ENCODE results near the gene C1orf21.

The C1orf21 gene

DNA sequence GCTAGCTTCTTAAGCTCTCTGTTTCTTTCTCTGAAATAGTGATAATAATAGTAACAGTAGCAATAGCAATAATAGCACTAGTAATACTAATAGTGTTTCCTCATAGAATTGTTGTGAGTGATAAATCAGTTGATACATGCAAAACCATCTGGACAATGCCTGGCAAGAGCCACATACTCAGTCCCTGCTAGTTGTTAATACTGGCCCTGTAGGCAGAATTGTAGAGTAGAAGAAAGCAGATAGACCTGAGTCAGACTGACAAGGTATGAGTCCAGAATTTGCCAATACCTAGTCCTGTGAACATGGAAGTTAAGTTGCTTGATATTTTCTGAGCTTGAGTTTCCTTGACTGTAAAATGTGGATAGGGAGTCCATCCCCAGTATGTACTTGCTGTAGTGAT lies 171.9 kb downstream of the C1orf21 start:
- H3K27ac ChIP-seq (ENCODE audit: low read depth, low read length): no peak overlapping the region

DNA sequence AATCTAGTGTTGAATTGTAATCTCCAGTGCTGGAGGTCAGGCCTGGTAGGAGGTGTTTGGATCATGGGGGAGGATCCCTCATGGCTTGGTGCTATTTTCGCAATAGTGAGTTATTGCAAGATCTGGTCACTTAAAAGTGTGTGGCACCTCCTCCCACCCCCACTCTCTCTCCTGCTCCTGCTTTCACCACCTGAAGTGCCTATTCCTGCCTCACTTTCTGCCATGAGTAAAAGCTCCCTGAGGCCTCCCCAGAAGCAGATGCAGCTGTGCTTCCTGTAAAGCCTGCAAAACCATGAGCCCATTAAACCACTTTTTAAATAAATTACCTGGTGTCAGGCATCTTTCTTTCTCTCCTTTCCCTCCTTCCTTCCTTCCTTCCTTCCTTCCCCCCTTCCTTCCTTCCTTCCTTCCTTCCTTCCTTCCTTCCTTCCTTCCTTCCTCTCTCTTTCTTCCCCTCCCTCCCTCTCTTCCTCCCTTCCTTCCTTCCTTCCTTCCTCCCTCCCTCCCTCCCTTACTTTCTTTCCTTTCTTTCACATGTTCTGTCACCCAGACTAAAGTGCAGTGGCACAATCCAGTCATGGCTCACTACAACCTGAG lies 172.4 kb downstream of the C1orf21 start:
- no peak overlapping the region for H3K27ac ChIP-seq (ENCODE audit: low read depth, low read length)
- H3K9ac ChIP-seq (ENCODE audit: low read depth, low read length): no peak overlapping the region
- H3K36me3 ChIP-seq (ENCODE audit: insufficient read depth, low read length): no peaks in the 10 kb centered on the region

More for the DNA sequence above, 171.9 kb downstream of the C1orf21 start:
- Histone ChIP-seq H3K9me3 (ENCODE audit: insufficient read depth, low read depth, low read length) (no peaks in the 10 kb centered on the region), H3K9ac (ENCODE audit: low read depth, low read length) (no peak overlapping the region), H3K36me3 (ENCODE audit: insufficient read depth, low read length) (no peaks in the 10 kb centered on the region), H3K4me3 (ENCODE audit: low read length) (no peak overlapping the region), H3K27me3 (ENCODE audit: insufficient read depth, low read length) (no peaks in the 10 kb centered on the region), H3K4me1 (ENCODE audit: insufficient read depth, low read length) (no peaks in the 10 kb centered on the region)

DNA sequence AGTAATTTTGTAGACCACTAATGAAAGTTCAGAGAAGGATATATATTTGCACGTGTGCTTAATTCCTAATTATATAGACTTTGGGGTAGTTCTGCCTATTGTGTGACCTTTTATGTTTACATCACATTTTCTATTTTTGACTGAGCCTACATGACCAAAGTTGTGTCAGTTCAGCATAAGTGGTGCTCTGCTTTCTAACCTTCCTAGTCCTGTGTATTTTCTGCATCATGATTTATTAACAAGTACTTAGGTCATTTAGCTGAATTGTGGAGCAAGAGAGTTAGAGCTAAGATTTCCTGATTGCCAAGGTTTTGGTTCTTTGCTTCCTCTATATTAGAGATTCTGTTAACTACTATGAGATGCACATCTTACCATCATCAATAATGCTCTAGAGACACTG lies 176.0 kb downstream of the C1orf21 start:
- no peak overlapping the region for H3K4me3 ChIP-seq (ENCODE audit: low read length)
- no CpG with 5 or more reads among the region's 1 CpG for WGBS
- H3K36me3 ChIP-seq (ENCODE audit: insufficient read depth, low read length): no peaks in the 10 kb centered on the region
- H3K4me1 ChIP-seq (ENCODE audit: insufficient read depth, low read length): no peaks in the 10 kb centered on the region
- no peaks in the 10 kb centered on the region for H3K27me3 ChIP-seq (ENCODE audit: insufficient read depth, low read length)
- H3K27ac ChIP-seq (ENCODE audit: low read depth, low read length): no peak overlapping the region
- no peak overlapping the region for H3K9ac ChIP-seq (ENCODE audit: low read depth, low read length)
- H3K9me3 ChIP-seq (ENCODE audit: insufficient read depth, low read depth, low read length): no peaks in the 10 kb centered on the region

More for the DNA sequence above, 172.4 kb downstream of the C1orf21 start:
- H3K9me3 ChIP-seq (ENCODE audit: insufficient read depth, low read depth, low read length): no peaks in the 10 kb centered on the region
- no peak overlapping the region for H3K4me3 ChIP-seq (ENCODE audit: low read length)
- WGBS: 89% methylated on average over 1 of the region's 1 CpG
- H3K27me3 ChIP-seq (ENCODE audit: insufficient read depth, low read length): no peaks in the 10 kb centered on the region
- no peaks in the 10 kb centered on the region for H3K4me1 ChIP-seq (ENCODE audit: insufficient read depth, low read length)

DNA sequence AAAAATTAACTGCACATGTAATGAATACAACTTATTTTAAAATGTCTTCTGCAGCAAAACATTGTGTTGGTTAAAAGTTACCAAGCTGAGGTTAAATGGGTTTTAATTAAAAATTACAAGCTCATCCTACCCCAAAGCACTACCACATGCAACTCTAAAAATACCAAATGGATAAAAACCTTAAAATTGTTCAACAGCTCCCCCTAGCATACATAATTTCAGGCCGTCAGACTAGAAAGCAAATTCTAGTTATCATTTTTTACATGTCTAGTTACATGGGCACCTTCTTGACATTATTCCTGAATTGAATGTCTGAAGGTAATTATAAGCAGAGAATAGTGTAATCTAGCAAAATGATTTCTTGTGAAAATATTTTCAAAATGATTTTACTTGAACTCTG lies 176.5 kb downstream of the C1orf21 start:
- no peaks in the 10 kb centered on the region for H3K36me3 ChIP-seq (ENCODE audit: insufficient read depth, low read length)
- no peak overlapping the region for H3K9ac ChIP-seq (ENCODE audit: low read depth, low read length)
- no peaks in the 10 kb centered on the region for H3K9me3 ChIP-seq (ENCODE audit: insufficient read depth, low read depth, low read length)
- H3K4me3 ChIP-seq (ENCODE audit: low read length): no peak overlapping the region
- H3K27me3 ChIP-seq (ENCODE audit: insufficient read depth, low read length): no peaks in the 10 kb centered on the region
- H3K4me1 ChIP-seq (ENCODE audit: insufficient read depth, low read length): no peaks in the 10 kb centered on the region
- H3K27ac ChIP-seq (ENCODE audit: low read depth, low read length): no peak overlapping the region
- WGBS: 75% methylated on average over 1 of the region's 1 CpG

DNA sequence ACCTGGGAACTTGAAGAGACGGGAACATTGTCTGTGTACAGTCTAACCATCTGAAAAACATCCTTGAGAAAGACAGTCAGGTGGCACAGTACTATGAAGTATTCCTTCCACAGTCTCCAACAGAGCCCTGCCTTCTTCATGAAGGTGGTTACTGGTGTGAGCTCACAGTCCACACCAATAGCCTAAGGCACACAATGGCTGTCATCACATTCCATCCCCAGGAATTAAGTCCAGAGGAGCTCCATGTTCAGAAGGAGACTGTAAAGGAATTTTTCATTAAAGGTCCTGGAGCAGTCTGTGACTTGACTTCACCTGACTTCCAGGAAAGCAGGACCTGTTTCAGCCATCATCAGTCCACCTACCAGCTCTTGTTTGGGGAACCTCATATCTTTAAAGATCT lies 180.2 kb downstream of the C1orf21 start:
- Histone ChIP-seq H3K9me3 (ENCODE audit: insufficient read depth, low read depth, low read length) (no peaks in the 10 kb centered on the region), H3K27me3 (ENCODE audit: insufficient read depth, low read length) (no peaks in the 10 kb centered on the region), H3K9ac (ENCODE audit: low read depth, low read length) (no peak overlapping the region), H3K27ac (ENCODE audit: low read depth, low read length) (no peak overlapping the region), H3K4me3 (ENCODE audit: low read length) (no peak overlapping the region), H3K36me3 (ENCODE audit: insufficient read depth, low read length) (no peaks in the 10 kb centered on the region), H3K4me1 (ENCODE audit: insufficient read depth, low read length) (no peaks in the 10 kb centered on the region)
- WGBS: 94% methylated on average over 1 of the region's 1 CpG

DNA sequence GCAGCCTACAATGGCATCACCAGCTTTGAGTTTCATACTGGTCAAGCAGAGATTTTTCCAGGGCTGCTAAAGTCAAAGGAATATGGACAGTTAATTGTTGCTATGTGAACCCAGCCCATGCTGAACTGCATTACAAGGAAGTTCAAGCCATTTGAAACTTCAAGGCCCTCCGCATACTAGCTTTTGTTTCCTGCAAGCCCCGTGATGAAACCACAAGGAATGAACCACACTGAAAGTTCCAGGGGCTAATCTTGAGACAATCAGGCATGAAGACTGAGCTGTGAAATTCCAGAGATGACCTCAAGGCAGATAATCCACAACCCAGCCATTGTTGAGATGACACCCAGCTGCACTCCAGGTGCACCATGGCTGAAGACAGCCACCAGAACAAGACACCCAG lies 180.8 kb downstream of the C1orf21 start:
- Histone ChIP-seq H3K9me3 (ENCODE audit: insufficient read depth, low read depth, low read length) (no peaks in the 10 kb centered on the region), H3K4me3 (ENCODE audit: low read length) (no peak overlapping the region), H3K4me1 (ENCODE audit: insufficient read depth, low read length) (no peaks in the 10 kb centered on the region), H3K9ac (ENCODE audit: low read depth, low read length) (no peak overlapping the region), H3K27me3 (ENCODE audit: insufficient read depth, low read length) (no peaks in the 10 kb centered on the region), H3K36me3 (ENCODE audit: insufficient read depth, low read length) (no peaks in the 10 kb centered on the region), H3K27ac (ENCODE audit: low read depth, low read length) (peak overlapping the region; percentile 40; the same call in 1 of the 2 replicates)
- WGBS: 80% methylated on average over 2 of the region's 2 CpGs

DNA sequence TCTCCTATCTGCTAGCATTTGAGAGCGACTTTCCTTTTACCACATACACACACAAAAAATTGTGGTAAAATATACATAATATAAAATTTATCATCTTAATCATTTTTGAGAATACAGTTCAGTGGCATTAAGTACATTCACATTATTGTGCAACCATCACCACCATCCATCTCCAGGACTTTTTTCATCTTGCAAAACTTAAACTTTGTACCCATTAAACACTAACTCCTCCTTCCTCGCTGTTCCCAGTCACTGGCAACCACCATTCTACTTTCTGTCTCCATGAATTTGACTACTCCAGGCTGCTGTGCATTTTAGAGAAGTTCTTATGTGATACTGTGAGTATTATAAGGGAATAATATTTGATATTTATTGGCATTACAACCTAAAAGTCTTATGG lies 181.3 kb downstream of the C1orf21 start:
- Histone ChIP-seq H3K9me3 (ENCODE audit: insufficient read depth, low read depth, low read length) (no peaks in the 10 kb centered on the region), H3K27me3 (ENCODE audit: insufficient read depth, low read length) (no peaks in the 10 kb centered on the region), H3K4me1 (ENCODE audit: insufficient read depth, low read length) (no peaks in the 10 kb centered on the region), H3K9ac (ENCODE audit: low read depth, low read length) (no peak overlapping the region), H3K27ac (ENCODE audit: low read depth, low read length) (no peak overlapping the region), H3K36me3 (ENCODE audit: insufficient read depth, low read length) (no peaks in the 10 kb centered on the region), H3K4me3 (ENCODE audit: low read length) (no peak overlapping the region)
- 97% methylated on average over 1 of the region's 2 CpGs for WGBS

DNA sequence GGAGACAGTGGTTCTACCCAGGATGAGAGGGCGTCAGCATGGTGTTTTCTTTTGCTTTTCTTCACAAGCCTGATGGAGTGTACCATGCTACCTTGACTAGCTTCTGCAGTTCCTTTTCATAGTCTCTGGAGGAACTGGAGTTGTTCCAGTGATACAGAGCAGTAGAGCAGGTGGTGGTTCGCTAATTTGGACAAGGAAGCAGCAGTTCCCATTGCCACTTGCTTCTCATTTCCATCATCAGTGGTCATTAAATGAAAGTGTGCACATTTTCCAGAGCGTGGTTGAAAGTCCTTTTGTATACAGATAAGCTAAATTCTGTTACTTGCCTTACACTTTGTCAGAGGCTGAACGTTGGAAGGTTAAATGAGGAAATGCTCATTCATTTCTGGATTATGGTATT lies 182.3 kb downstream of the C1orf21 start:
- 98% methylated on average over 3 of the region's 4 CpGs for WGBS
- Histone ChIP-seq H3K9ac (ENCODE audit: low read depth, low read length) (no peak overlapping the region), H3K36me3 (ENCODE audit: insufficient read depth, low read length) (no peaks in the 10 kb centered on the region), H3K27me3 (ENCODE audit: insufficient read depth, low read length) (no peaks in the 10 kb centered on the region), H3K4me1 (ENCODE audit: insufficient read depth, low read length) (peaks cover 1% of the 10 kb centered on the region; the same call in 1 of the 2 replicates), H3K9me3 (ENCODE audit: insufficient read depth, low read depth, low read length) (no peaks in the 10 kb centered on the region), H3K4me3 (ENCODE audit: low read length) (no peak overlapping the region), H3K27ac (ENCODE audit: low read depth, low read length) (no peak overlapping the region)

DNA sequence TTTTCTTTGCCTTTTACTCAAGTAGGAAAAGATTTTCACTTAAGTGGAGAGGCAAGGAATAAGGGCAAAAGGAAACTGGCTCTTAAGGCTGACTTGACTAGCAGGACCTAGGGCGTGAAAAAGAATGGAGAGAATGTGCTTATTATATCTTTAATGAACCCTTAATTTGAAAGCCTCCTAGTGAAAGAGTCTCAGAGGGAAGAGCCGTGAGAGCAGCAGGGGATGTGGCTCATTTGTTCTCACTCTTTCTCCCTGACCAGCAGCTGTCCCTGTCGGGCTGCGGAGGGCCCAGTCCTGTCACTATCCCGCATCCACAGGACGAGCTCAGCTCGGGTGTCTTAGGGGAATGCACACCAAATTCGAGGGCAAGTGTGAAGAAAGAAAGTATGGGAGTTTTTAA lies 187.8 kb downstream of the C1orf21 start:
- WGBS: 34% methylated on average over 8 of the region's 8 CpGs
- Histone ChIP-seq H3K4me3 (ENCODE audit: low read length) (no peak overlapping the region), H3K9ac (ENCODE audit: low read depth, low read length) (no peak overlapping the region), H3K27me3 (ENCODE audit: insufficient read depth, low read length) (no peaks in the 10 kb centered on the region), H3K27ac (ENCODE audit: low read depth, low read length) (peak overlapping the region; percentile 24; the same call in 1 of the 2 replicates), H3K9me3 (ENCODE audit: insufficient read depth, low read depth, low read length) (no peaks in the 10 kb centered on the region), H3K4me1 (ENCODE audit: insufficient read depth, low read length) (peaks cover 14% of the 10 kb centered on the region), H3K36me3 (ENCODE audit: insufficient read depth, low read length) (no peaks in the 10 kb centered on the region)

DNA sequence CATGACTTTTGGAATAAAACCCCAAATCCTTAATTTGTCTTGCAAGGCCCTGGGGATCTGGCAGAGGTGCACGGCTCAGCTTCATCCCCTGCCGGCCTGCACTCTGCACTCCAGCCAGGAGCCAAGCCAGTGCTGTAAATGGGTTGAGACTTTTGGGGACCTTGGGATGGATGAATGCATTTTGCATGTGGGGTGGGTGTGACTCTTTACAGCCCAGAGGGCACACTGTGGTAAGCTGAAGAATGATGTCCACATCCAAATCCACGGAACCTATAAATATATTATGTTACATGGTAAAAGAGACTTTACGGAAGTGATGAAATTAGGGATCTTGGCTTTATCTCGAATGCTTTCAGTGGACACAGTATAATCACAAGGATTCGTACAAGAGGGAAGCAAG lies 190.0 kb downstream of the C1orf21 start:
- Histone ChIP-seq H3K27ac (ENCODE audit: low read depth, low read length) (no peak overlapping the region), H3K4me1 (ENCODE audit: insufficient read depth, low read length) (peaks cover 17% of the 10 kb centered on the region), H3K4me3 (ENCODE audit: low read length) (no peak overlapping the region), H3K36me3 (ENCODE audit: insufficient read depth, low read length) (no peaks in the 10 kb centered on the region), H3K9me3 (ENCODE audit: insufficient read depth, low read depth, low read length) (no peaks in the 10 kb centered on the region), H3K9ac (ENCODE audit: low read depth, low read length) (no peak overlapping the region), H3K27me3 (ENCODE audit: insufficient read depth, low read length) (no peaks in the 10 kb centered on the region)
- 95% methylated on average over 5 of the region's 6 CpGs for WGBS

DNA sequence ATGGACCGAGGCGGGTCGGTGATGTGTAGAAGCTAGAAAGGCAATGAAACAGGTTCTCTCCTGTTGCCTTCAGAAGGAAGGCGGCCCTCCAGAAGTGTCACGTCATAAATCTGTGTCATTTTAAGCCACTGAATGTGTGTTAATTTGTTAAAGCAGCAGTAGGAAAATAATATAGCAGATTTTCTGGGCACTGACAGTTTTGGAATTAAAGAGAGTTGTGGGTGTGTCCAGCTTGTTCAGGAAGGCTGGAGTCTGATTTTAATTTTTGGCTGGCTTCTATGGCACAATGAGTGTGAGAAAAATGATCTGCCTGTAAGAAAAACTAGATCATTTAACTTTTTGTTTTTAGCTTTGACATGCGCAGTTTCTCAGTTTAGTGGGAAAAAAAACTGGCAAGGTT lies 190.5 kb downstream of the C1orf21 start:
- H3K27me3 ChIP-seq (ENCODE audit: insufficient read depth, low read length): no peaks in the 10 kb centered on the region
- H3K36me3 ChIP-seq (ENCODE audit: insufficient read depth, low read length): no peaks in the 10 kb centered on the region
- 96% methylated on average over 6 of the region's 6 CpGs for WGBS

DNA sequence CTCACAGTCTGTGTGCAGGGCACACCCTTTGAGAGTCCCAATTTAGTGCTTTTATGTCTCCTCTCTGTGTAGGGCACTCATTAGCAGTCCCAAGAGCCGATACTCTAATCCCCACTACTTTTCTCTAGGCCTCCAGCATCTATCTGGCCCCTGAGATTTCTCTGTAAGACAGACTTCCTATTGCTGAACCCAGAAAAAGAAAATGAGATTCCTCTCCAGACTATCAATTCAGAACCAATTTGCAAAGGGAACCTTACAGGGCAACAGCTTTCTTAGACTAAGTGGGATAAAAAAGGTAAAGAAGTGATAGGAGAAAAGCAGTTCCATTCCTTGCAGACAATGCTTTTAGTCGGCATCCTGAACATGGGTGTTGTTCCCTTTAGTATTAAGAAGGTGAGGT lies 195.6 kb downstream of the C1orf21 start:
- Histone ChIP-seq H3K36me3 (ENCODE audit: insufficient read depth, low read length) (no peaks in the 10 kb centered on the region), H3K4me1 (ENCODE audit: insufficient read depth, low read length) (peaks cover 19% of the 10 kb centered on the region), H3K27me3 (ENCODE audit: insufficient read depth, low read length) (no peaks in the 10 kb centered on the region), H3K9ac (ENCODE audit: low read depth, low read length) (no peak overlapping the region), H3K27ac (ENCODE audit: low read depth, low read length) (no peak overlapping the region), H3K9me3 (ENCODE audit: insufficient read depth, low read depth, low read length) (no peaks in the 10 kb centered on the region; the same call in 1 of the 2 replicates), H3K4me3 (ENCODE audit: low read length) (no peak overlapping the region)
- 90% methylated on average over 2 of the region's 2 CpGs for WGBS

More for the DNA sequence above, 190.5 kb downstream of the C1orf21 start:
- H3K27ac ChIP-seq (ENCODE audit: low read depth, low read length): no peak overlapping the region
- no peak overlapping the region for H3K9ac ChIP-seq (ENCODE audit: low read depth, low read length)
- H3K4me1 ChIP-seq (ENCODE audit: insufficient read depth, low read length): peaks cover 22% of the 10 kb centered on the region
- no peak overlapping the region for H3K4me3 ChIP-seq (ENCODE audit: low read length)
- no peaks in the 10 kb centered on the region for H3K9me3 ChIP-seq (ENCODE audit: insufficient read depth, low read depth, low read length)

All from HUES64 (cell line).